Measurements from ENCODE around the gene SLC34A1. TPM values are rescaled to one million over a fixed set of nuclear protein-coding genes. Genes with fewer than 3 reads are reported as not detected.

SLC34A1 gene
- total and polyA plus RNA-seq, 2 of the 13 experiments (the other 11 are each of a cell fraction or from before 2014, with no cell fraction given), result 0.03 to 0.20 TPM

- no peak for ATAC-seq
- POLR2A ChIA-PET, result interaction anchor here (1.3 to 7.3 kb wide), 3 partner anchors 8 to 61 kb away, joined by 3 to 79 read pairs (median 4); no protein-coding TSS in a partner anchor
- no peak for DNase-seq (ENCODE audit: low spot score)
- Histone ChIP-seq H3K4me2 (ENCODE audit: low read depth, low read length) (no peak overlapping the region), H2AFZ (ENCODE audit: low read length) (no peak overlapping the region), H4K20me1 (ENCODE audit: insufficient read depth, low read length) (no peaks in the 10 kb centered on the region), H3K27me3 (ENCODE audit: control insufficient read depth in 1 of 2, insufficient read depth in 2 of 2, low read length in 2 of 2) (peaks cover 10 to 29% of the 10 kb centered on the region in 2 experiments; a peak in 4 of 5 replicates), H3K4me1 (ENCODE audit: insufficient read depth, low read length) (peaks cover 63% of the 10 kb centered on the region), H3K36me3 (replicated peaks in 1 of 2; ENCODE audit: control insufficient read depth in 1 of 2, insufficient read depth in 2 of 2, low read length in 2 of 2) (no peaks in the 10 kb centered on the region), H3K9me3 (ENCODE audit: low read length) (no peaks in the 10 kb centered on the region), H3K9ac (ENCODE audit: insufficient read depth, low read depth, low read length) (no peak overlapping the region), H3K79me2 (ENCODE audit: insufficient read depth, low read length) (no peaks in the 10 kb centered on the region), H3K27ac (ENCODE audit: extremely low read length, insufficient read depth, low read length) (no peak overlapping the region), H3K4me3 (replicated peaks in 1 of 3; ENCODE audit: insufficient read depth in 1 of 3, low read depth in 2 of 3, low read length in 3 of 3) (no peak overlapping the region)
- no TSS peak for BruUV-seq (replicated peaks)
- WGBS (ENCODE audit: low lambda C conversion rate), result 83% methylated on average over 4 of the region's 8 CpGs
- CTCF ChIA-PET (ENCODE audit: low intra/inter-chr PET ratio, low total read pairs), result no interaction called here
- intact Hi-C loops (cut with micrococcal nuclease; ENCODE audit: unreplicated experiment) (no loop called here), in situ Hi-C loops (cut with HindIII; ENCODE audit: extremely low pct_ligation_motif_present, low pct_unique_long_range_greater_than_20kb) (loop anchor here (5.0 kb wide), 1 partner anchor 71 kb away; no protein-coding TSS in a partner anchor)
- FAIRE-seq, result no peak
- no peak for TF ChIP-seq ZNF543 (CRISPR knock-in tag; IDR thresholded peaks at IDR 0.05)
- no peak for TF ChIP-seq ZBTB49 (CRISPR knock-in tag; IDR thresholded peaks at IDR 0.05; ENCODE audit: borderline replicate concordance)
- TF ChIP-seq ZNF292 (CRISPR knock-in tag; IDR thresholded peaks at IDR 0.05; ENCODE audit: borderline replicate concordance, low read depth), result no peak
- no peak for TF ChIP-seq ATAD3A (CRISPR knock-in tag; IDR thresholded peaks at IDR 0.05)
- no peak for TF ChIP-seq IKZF1 (IDR thresholded peaks at IDR 0.05)
- TF ChIP-seq HES4 (CRISPR knock-in tag; IDR thresholded peaks at IDR 0.05; ENCODE audit: borderline replicate concordance), result no peak
- no peak for TF ChIP-seq MIXL1 (CRISPR knock-in tag; IDR thresholded peaks at IDR 0.05)
- TF ChIP-seq MEF2D (CRISPR knock-in tag; IDR thresholded peaks at IDR 0.05), result no peak
- no peak for TF ChIP-seq ZNF350 (CRISPR knock-in tag; IDR thresholded peaks at IDR 0.05; ENCODE audit: borderline replicate concordance, low read depth)
- TF ChIP-seq ZNF652 (CRISPR knock-in tag; IDR thresholded peaks at IDR 0.05; ENCODE audit: borderline replicate concordance, low read depth), result no peak
- TF ChIP-seq RFXAP (CRISPR knock-in tag; IDR thresholded peaks at IDR 0.05; ENCODE audit: borderline replicate concordance), result no peak
- TF ChIP-seq TOE1 (CRISPR knock-in tag; IDR thresholded peaks at IDR 0.05), result no peak
- no peak for TF ChIP-seq HNF4G (IDR thresholded peaks at IDR 0.05; ENCODE audit: borderline replicate concordance, low read depth, low read length)
- no peak for TF ChIP-seq HNF4G (CRISPR knock-in tag; IDR thresholded peaks at IDR 0.05; ENCODE audit: borderline replicate concordance, low read depth)
- no peak for TF ChIP-seq GTF2F1 (IDR thresholded peaks at IDR 0.05; ENCODE audit: low read length)
- no peak for TF ChIP-seq CHD4 (IDR thresholded peaks at IDR 0.05; ENCODE audit: borderline replicate concordance, low read length)
- TF ChIP-seq IKZF5 (CRISPR knock-in tag; IDR thresholded peaks at IDR 0.05), result no peak
- TF ChIP-seq THAP8 (CRISPR knock-in tag; IDR thresholded peaks at IDR 0.05; ENCODE audit: borderline replicate concordance), result no peak
- TF ChIP-seq JUNB (CRISPR knock-in tag; IDR thresholded peaks at IDR 0.05; ENCODE audit: borderline replicate concordance), result no peak
- TF ChIP-seq ZBTB44 (CRISPR knock-in tag; IDR thresholded peaks at IDR 0.05), result no peak
Observed at GRCh38 chr5:177386542-177386941, 2.3 kb downstream of the SLC34A1 start.
